Chondrocyte (in vitro differentiated cells): ENCODE data around the gene SETDB2. TPM values are rescaled to one million over a fixed set of nuclear protein-coding genes. Genes with fewer than 3 reads are reported as not detected.

Experiments used
- DNase-seq: peaks from one replicate; pipeline ENCODE4 v3.0.0; 2021; ENCODE audit warnings: mixed read lengths, low spot score
- H3K27ac Mint-ChIP-seq: one replicate; pipeline ENCODE4 v1.8.0; 2021; ENCODE audit warnings: mild to moderate bottlenecking, moderate library complexity, mixed read lengths; ENCODE audit not compliant: unreplicated experiment
- H3K27me3 Mint-ChIP-seq: 2 replicates; pipeline ENCODE4 v1.8.0; 2021; ENCODE audit warnings: low read depth, mixed read lengths
- H3K36me3 Mint-ChIP-seq: 2 replicates; pipeline ENCODE4 v1.8.0; 2021; ENCODE audit warnings: low read depth, mixed read lengths
- H3K4me1 Mint-ChIP-seq: 2 replicates; pipeline ENCODE4 v1.8.0; 2021; ENCODE audit warnings: low read depth, mild to moderate bottlenecking, mixed read lengths
- H3K4me3 Mint-ChIP-seq: one replicate; pipeline ENCODE4 v1.8.0; 2021; ENCODE audit warnings: mild to moderate bottlenecking, moderate library complexity, mixed read lengths; ENCODE audit not compliant: unreplicated experiment
- H3K9me3 Mint-ChIP-seq: 2 replicates; pipeline ENCODE4 v1.8.0; 2021; ENCODE audit warnings: low read depth, mixed read lengths
- total RNA-seq: library from RNA; stranded (reverse); gene quantifications from 3 replicates; pipeline ENCODE4 v1.2.1, GENCODE V29; 2021
- TF ChIP-seq, protein P1 (sequence below): fragments of 200-600 bp; sonication (generic); IDR thresholded peaks from 2 replicates; pipeline ENCODE4 v1.5.0; 2021; ENCODE audit warnings: antibody characterized with exemption, mild to moderate bottlenecking, moderate library complexity

SETDB2 gene
- total RNA-seq, 1 donor from 2014 or later = 7.3 TPM

DNA sequence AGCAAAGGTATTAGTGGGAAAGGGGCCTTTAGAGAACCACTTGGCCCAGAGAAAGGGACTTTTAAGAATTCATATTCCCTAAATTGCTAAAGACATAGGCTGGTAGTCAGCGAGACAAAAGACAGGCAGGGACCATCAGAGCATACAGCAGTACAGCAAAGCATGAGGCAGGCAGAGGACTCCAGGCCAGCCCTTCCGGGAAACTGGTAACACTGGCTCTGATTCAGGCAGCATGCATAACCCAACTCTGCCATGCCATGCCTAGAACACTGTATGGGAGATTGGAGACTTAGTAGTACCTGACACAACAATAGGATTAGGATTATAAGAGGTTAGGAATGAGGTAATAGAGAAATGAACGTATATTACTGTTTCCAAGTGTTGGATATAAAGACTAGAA lies 35.1 kb upstream of the SETDB2 start:
- TF ChIP-seq, protein P1, sequence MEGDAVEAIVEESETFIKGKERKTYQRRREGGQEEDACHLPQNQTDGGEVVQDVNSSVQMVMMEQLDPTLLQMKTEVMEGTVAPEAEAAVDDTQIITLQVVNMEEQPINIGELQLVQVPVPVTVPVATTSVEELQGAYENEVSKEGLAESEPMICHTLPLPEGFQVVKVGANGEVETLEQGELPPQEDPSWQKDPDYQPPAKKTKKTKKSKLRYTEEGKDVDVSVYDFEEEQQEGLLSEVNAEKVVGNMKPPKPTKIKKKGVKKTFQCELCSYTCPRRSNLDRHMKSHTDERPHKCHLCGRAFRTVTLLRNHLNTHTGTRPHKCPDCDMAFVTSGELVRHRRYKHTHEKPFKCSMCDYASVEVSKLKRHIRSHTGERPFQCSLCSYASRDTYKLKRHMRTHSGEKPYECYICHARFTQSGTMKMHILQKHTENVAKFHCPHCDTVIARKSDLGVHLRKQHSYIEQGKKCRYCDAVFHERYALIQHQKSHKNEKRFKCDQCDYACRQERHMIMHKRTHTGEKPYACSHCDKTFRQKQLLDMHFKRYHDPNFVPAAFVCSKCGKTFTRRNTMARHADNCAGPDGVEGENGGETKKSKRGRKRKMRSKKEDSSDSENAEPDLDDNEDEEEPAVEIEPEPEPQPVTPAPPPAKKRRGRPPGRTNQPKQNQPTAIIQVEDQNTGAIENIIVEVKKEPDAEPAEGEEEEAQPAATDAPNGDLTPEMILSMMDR = no peak
- H3K9me3 Mint-ChIP-seq = peaks cover 19% of the 10 kb centered on the region
- no peak overlapping the region for H3K27ac Mint-ChIP-seq

DNA sequence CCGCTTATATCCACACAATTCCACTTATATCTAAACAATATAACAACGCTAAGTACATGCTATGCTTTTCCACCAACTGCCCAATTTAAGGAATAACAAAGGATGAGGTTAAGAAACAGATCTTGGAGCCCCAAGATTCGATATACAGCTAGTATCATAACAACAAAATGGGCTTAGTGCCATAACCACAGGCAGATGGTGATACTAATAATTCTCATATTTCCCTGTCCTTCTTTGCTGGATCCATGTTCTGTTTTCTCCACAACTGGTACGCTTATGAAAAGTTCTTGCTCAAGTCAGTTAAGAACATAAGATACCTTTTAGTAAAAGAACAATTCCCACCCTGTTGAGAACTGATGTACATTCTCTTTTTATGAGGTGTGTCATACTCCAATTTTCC lies 34.1 kb upstream of the SETDB2 start:
- TF ChIP-seq, protein P1 = no peak
- Mint-ChIP-seq H3K36me3 (peaks cover under 1% of the 10 kb centered on the region), H3K9me3 (peaks cover 9% of the 10 kb centered on the region), H3K4me1 (peaks cover 11% of the 10 kb centered on the region), H3K27ac (no peak overlapping the region), H3K27me3 (no peaks in the 10 kb centered on the region), H3K4me3 (no peak overlapping the region)
- DNase-seq = no peak

More for the DNA sequence above, 35.1 kb upstream of the SETDB2 start:
- DNase-seq = no peak
- Mint-ChIP-seq H3K4me1 (peaks cover 11% of the 10 kb centered on the region), H3K4me3 (no peak overlapping the region), H3K27me3 (no peaks in the 10 kb centered on the region), H3K36me3 (peaks cover 9% of the 10 kb centered on the region)

DNA sequence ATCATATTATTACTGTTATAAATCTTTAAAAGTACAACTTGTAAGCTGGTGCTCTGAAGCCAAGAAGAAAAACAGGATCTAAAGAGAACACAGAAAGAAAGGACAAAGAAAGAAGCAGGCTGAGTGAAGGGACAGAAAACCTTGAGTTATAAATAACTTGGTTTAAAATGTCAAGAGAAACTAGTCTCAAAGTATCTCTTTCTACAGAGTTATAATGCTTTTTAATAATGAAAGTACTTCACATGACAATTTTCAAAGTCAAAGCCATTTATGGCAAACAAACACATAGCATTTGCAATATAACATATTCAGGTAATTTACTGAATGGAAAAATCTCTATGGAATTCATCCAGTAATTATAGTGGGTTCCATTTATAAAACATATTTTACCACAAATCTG lies 33.6 kb upstream of the SETDB2 start:
- Mint-ChIP-seq H3K9me3 (peaks cover 5% of the 10 kb centered on the region), H3K4me3 (no peak overlapping the region), H3K27me3 (no peaks in the 10 kb centered on the region), H3K4me1 (peaks cover 11% of the 10 kb centered on the region), H3K27ac (no peak overlapping the region), H3K36me3 (no peaks in the 10 kb centered on the region)
- no peak for DNase-seq
- TF ChIP-seq, protein P1 = no peak

DNA sequence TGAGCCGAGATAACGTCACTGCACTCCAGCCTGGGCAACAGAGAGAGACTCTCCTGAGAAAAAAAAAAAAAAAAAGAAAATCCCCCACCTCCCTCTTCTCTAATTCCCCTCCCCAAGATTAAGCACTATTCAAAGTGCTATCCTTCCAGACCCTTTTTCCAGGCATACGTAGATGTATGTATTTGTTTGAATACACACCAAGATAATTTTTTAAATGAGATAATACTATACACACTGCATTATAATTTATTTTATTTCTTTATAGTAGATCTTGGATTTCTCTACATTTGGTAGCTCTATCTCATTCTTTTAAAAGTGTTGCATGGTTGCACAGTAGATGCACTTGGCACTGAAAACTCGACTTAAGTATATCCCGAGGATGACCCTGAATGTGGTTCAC lies 32.7 kb upstream of the SETDB2 start:
- Mint-ChIP-seq H3K36me3 (no peaks in the 10 kb centered on the region), H3K27me3 (no peaks in the 10 kb centered on the region), H3K4me3 (no peak overlapping the region), H3K4me1 (peaks cover 11% of the 10 kb centered on the region), H3K9me3 (no peaks in the 10 kb centered on the region), H3K27ac (no peak overlapping the region)
- TF ChIP-seq, protein P1 = no peak
- DNase-seq = no peak

DNA sequence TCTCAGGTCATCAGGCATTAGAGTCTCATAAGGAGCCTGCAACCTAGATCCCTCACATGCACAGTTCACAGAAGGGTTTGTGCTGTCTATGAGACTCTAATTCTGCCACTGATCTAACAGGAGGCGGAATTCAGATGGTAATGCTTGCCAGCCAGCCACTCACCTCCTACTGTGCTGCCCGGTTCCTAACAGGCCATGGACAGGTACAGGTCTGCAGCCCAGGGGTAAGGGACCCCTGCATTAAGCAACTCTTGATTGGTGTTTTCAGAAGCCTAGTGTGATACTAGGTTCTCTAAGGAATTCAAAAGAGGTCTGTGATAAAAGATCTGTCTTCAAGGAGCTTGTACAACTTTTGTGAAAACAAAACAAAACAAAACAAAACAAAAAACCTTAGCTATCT lies 31.3 kb upstream of the SETDB2 start:
- H3K4me3 Mint-ChIP-seq = no peak overlapping the region
- no peaks in the 10 kb centered on the region for H3K9me3 Mint-ChIP-seq
- H3K4me1 Mint-ChIP-seq = peaks cover 11% of the 10 kb centered on the region
- H3K27ac Mint-ChIP-seq = no peak overlapping the region
- no peaks in the 10 kb centered on the region for H3K27me3 Mint-ChIP-seq
- TF ChIP-seq, protein P1 = no peak
- H3K36me3 Mint-ChIP-seq = no peaks in the 10 kb centered on the region
- no peak for DNase-seq
